ENCODE measurements around the gene PSME3.

DNA sequence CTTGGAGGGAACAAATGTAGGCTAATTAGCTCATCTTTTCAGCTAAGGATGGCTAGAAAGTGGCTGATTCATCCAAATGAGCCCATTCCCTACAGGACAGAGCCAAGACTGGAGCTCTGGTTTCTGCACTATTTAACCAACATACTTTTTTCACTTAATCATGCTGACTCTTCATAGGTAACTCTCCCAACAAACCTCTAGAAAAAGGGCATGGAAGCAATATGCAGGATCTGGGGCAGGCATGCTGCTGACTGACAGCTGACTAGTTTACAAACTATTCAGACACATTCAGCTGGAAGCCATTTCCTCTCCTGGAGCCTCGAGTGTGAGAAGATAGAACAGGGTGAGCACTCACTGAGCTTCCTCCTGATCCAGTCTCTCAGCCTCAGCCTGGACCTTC is 15.3 kb upstream of the PSME3 start:
- TF ChIP-seq, protein P1, sequence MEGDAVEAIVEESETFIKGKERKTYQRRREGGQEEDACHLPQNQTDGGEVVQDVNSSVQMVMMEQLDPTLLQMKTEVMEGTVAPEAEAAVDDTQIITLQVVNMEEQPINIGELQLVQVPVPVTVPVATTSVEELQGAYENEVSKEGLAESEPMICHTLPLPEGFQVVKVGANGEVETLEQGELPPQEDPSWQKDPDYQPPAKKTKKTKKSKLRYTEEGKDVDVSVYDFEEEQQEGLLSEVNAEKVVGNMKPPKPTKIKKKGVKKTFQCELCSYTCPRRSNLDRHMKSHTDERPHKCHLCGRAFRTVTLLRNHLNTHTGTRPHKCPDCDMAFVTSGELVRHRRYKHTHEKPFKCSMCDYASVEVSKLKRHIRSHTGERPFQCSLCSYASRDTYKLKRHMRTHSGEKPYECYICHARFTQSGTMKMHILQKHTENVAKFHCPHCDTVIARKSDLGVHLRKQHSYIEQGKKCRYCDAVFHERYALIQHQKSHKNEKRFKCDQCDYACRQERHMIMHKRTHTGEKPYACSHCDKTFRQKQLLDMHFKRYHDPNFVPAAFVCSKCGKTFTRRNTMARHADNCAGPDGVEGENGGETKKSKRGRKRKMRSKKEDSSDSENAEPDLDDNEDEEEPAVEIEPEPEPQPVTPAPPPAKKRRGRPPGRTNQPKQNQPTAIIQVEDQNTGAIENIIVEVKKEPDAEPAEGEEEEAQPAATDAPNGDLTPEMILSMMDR (IDR thresholded peaks at IDR 0.05), result no peak
- TF ChIP-seq EZH2 (IDR thresholded peaks at IDR 0.05), result no peak
- TF ChIP-seq EZH2phosphoT487 (IDR thresholded peaks at IDR 0.05), result no peak
